Activated CD4-positive, alpha-beta T cell treated with anti-CD3 and anti-CD28 coated beads for 36 hours (primary cell): ENCODE data around the gene PDE6D. TPM values are rescaled to one million over a fixed set of nuclear protein-coding genes. Genes with fewer than 3 reads are reported as not detected.

ENCODE experiments used
- ATAC-seq: fragments of 200-7000 bp; cut with Tn5 transposase; one replicate; pipeline ENCODE4 v1.10.0; 2021; ENCODE audit warnings: mild to moderate bottlenecking, moderate library complexity
- CTCF ChIA-PET: fragments of 350-600 bp; sonication (Branson Sonifier 250); formaldehyde crosslinking; loops from one replicate; lab custom pipeline; 2021; ENCODE audit warnings: antibody characterized with exemption; lab: Charles Lee
- POLR2A ChIA-PET: fragments of 350-600 bp; sonication (Branson Sonifier 250); formaldehyde crosslinking; loops from one replicate; lab custom pipeline; 2021; ENCODE audit warnings: antibody characterized with exemption, inconsistent platforms; lab: Charles Lee
- DNase-seq: peaks from one replicate; pipeline ENCODE4 v3.0.0-alpha.2; 2020
- H3K27ac Mint-ChIP-seq: one replicate; pipeline ENCODE4 v1.8.0; 2021; ENCODE audit warnings: mixed read lengths
- H3K27me3 Mint-ChIP-seq: one replicate; pipeline ENCODE4 v1.8.0; 2021; ENCODE audit warnings: mixed read lengths
- H3K36me3 Mint-ChIP-seq: one replicate; pipeline ENCODE4 v1.8.0; 2021; ENCODE audit warnings: low read depth, mixed read lengths
- H3K4me1 Mint-ChIP-seq: one replicate; pipeline ENCODE4 v1.8.0; 2021; ENCODE audit warnings: mixed read lengths
- H3K4me3 Mint-ChIP-seq: one replicate; pipeline ENCODE4 v1.8.0; 2021; ENCODE audit warnings: mild to moderate bottlenecking, moderate library complexity, mixed read lengths
- H3K9me3 Mint-ChIP-seq: one replicate; pipeline ENCODE4 v1.8.0; 2021; ENCODE audit warnings: low read depth, mixed read lengths
- intact Hi-C, 2 experiments: fragments of 100-400 bp; cut with DNase I in 1 of 2; cut with micrococcal nuclease in 1 of 2; formaldehyde crosslinking; loops; one replicate each; pipeline versions ENCODE4 v1.14.2 to v1.15.1; 2022 to 2024; cut with DNase I, micrococcal nuclease
- total RNA-seq, 2 experiments: library from RNA; stranded (reverse); gene quantifications; one replicate each; pipeline ENCODE4 v1.2.3, GENCODE V29; 2021

The PDE6D gene
- total RNA-seq, 2 experiments from 2014 or later: 28.0 to 31.1 TPM

GRCh38 chr2:231795525-231796327 is 14.6 kb upstream of the PDE6D start:
- H3K27ac Mint-ChIP-seq: peak overlapping the region; percentile 31
- peaks cover 4% of the 10 kb centered on the region for H3K4me1 Mint-ChIP-seq
- no peak overlapping the region for H3K4me3 Mint-ChIP-seq
- ChIA-PET POLR2A (interaction anchor here (0.6 kb wide), 2 partner anchors 141 to 237 kb away, joined by 3 to 7 read pairs; no protein-coding TSS in a partner anchor), CTCF (interaction anchor here (0.6 to 1.5 kb wide), 6 partner anchors 9 to 55 kb away, joined by 3 to 9 read pairs (median 4); partner anchors contain the start of gene COPS7B)
- peaks cover 57% of the 10 kb centered on the region for H3K36me3 Mint-ChIP-seq
- no peaks in the 10 kb centered on the region for H3K27me3 Mint-ChIP-seq
- DNase-seq (no peak), ATAC-seq (no peak)
- no peaks in the 10 kb centered on the region for H3K9me3 Mint-ChIP-seq
- intact Hi-C loops: no loop called here

GRCh38 chr2:231794383-231794782 is 13.3 kb upstream of the PDE6D start:
- DNase-seq: no peak
- intact Hi-C loops: no loop called here
- ATAC-seq: no peak
- CTCF ChIA-PET: interaction anchor here (1.2 kb wide), 1 partner anchor 10 kb away, joined by 3 read pairs; no protein-coding TSS in a partner anchor
- H3K27ac Mint-ChIP-seq: no peak overlapping the region
- H3K4me1 Mint-ChIP-seq: peaks cover 8% of the 10 kb centered on the region
- no peak overlapping the region for H3K4me3 Mint-ChIP-seq
- H3K27me3 Mint-ChIP-seq: no peaks in the 10 kb centered on the region
- H3K9me3 Mint-ChIP-seq: no peaks in the 10 kb centered on the region
- POLR2A ChIA-PET: interaction anchor here (0.7 kb wide), 1 partner anchor 737 kb away, joined by 4 read pairs; no protein-coding TSS in a partner anchor
- peaks cover 56% of the 10 kb centered on the region for H3K36me3 Mint-ChIP-seq

DNA sequence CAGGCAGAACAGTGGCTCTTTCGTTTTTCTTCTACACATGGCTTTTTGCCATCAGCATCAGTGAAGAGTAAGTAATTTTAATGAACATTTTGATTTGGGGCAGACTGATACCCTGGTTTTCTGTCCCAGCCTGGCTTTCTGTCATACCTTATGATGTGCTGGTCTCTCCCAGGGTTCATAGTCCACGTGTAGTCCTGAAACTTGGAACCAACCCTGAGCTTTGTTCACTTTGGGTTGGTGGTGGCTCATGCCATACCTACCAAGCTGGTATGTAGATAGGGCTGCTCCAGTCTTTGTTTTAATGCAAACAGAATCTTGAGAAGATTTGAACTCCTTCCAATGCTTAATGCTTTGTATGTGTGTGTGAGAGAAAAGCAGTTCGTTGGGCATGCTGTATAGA is 10.0 kb upstream of the PDE6D start:
- no peaks in the 10 kb centered on the region for H3K9me3 Mint-ChIP-seq
- H3K27ac Mint-ChIP-seq: no peak overlapping the region
- H3K36me3 Mint-ChIP-seq: peaks cover 36% of the 10 kb centered on the region
- ChIA-PET CTCF (interaction anchor here (1.2 to 2.3 kb wide), 2 partner anchors 9 to 12 kb away, joined by 3 to 10 read pairs; no protein-coding TSS in a partner anchor), POLR2A (no interaction called here)
- no peak for DNase-seq
- ATAC-seq: no peak
- no peaks in the 10 kb centered on the region for H3K27me3 Mint-ChIP-seq
- no peak overlapping the region for H3K4me3 Mint-ChIP-seq
- intact Hi-C loops: no loop called here
- H3K4me1 Mint-ChIP-seq: peaks cover 30% of the 10 kb centered on the region

DNA sequence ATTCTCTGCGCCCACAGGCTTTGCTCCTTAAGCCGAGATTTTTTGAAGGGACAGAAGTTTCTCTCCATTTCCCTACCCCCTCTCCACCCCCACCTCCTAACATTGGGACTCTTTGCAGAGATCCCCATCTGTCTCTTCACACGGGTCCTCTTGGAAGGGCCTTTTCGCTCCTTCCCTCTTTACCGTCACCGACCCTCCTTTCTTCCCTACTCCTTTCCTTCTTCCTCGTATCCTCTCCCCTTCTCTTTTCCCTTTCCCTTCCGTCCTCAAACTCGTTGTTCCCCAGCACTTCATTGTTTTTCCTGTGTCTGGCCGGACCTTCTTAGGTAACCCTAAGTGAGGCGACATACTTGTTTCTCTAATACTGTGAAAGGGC is 5.8 kb upstream of the PDE6D start:
- Mint-ChIP-seq H3K9me3 (no peaks in the 10 kb centered on the region), H3K36me3 (peaks cover 10% of the 10 kb centered on the region), H3K27ac (peak overlapping the region; percentile 89), H3K4me1 (peaks cover 65% of the 10 kb centered on the region), H3K27me3 (no peaks in the 10 kb centered on the region), H3K4me3 (peak overlapping the region; percentile 93)
- ChIA-PET POLR2A (no interaction called here), CTCF (interaction anchor here (0.6 kb wide), 1 partner anchor 80 kb away, joined by 4 read pairs; no protein-coding TSS in a partner anchor)
- DNase-seq (no peak), ATAC-seq (no peak)
- intact Hi-C loops: loop anchor here in 1 of 2 experiments (1.0 to 10.0 kb wide), 5 partner anchors 125 to 1298 kb away; partner anchors contain the start of gene DIS3L2

DNA sequence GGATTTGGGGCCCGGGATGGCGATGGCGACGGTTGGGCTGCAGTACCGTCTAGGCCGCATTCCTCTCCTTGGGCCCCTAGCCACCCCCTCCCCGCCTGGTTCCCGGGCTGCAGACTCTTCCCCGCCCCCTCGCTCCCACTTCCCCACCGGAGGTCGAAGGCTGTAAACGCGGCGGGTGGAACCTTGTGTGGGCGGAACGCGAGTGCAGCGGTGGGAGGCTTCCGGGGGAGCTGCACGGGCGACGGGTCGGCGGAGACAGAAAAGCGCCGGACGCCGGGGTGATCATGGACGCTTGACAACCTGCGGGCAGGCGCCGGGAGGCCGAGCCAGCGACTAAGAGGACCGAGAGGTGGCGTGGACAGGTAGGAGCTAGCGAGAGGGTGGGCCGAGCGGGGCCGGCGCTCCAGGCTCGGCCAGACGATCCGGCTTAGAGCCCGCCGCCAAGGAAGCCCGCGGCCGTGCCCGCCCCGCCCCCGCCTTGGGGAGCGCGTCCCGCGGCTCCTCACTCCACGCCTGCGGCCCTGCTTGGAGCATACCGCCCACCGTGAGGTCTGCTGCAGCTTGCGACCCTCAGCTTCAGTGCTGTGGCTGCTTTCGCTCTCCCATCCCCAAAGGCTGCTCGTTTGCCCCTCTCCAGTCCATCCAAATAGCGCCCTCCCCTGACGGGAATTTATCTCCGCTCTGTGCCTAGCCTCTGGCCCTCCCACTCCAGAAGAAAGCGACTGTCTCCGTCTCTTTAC is 5.3 kb upstream of the PDE6D start, which contains the start of gene COPS7B:
Gene COPS7B, plus strand, starts transcription at position 269 of the 740 bp plus-strand sequence. CDS start 2,126 bp downstream, outside the sequence.
- DNase-seq: peak; percentile 93
- Mint-ChIP-seq H3K4me3 (peak within 1 kb of the TSS; percentile 93), H3K4me1 (peaks cover 65% of the 10 kb centered on the region), H3K27ac (peak within 1 kb of the TSS; percentile 89), H3K27me3 (no peaks in the 10 kb centered on the region), H3K9me3 (no peaks in the 10 kb centered on the region), H3K36me3 (peaks cover 10% of the 10 kb centered on the region)
- POLR2A ChIA-PET: interaction anchor here (0.5 to 1.8 kb wide), 3 partner anchors 37 to 1169 kb away, joined by 3 to 4 read pairs (median 4); no protein-coding TSS in a partner anchor
- intact Hi-C loops: loop anchor here in 1 of 2 experiments (1.0 to 10.0 kb wide), 5 partner anchors 124 to 1298 kb away; partner anchors contain the start of gene DIS3L2
- peak; percentile 67 for ATAC-seq
- CTCF ChIA-PET: interaction anchor here (0.6 to 1.7 kb wide), 7 partner anchors 10 to 1099 kb away, joined by 3 to 9 read pairs (median 5); no protein-coding TSS in a partner anchor

GRCh38 chr2:231785822-231786176 is 4.7 kb upstream of the PDE6D start:
- CTCF ChIA-PET: interaction anchor here (0.6 to 1.7 kb wide), 6 partner anchors 11 to 1098 kb away, joined by 3 to 9 read pairs (median 6); no protein-coding TSS in a partner anchor
- no peaks in the 10 kb centered on the region for H3K9me3 Mint-ChIP-seq
- H3K4me3 Mint-ChIP-seq: peak overlapping the region; percentile 93
- H3K4me1 Mint-ChIP-seq: peaks cover 63% of the 10 kb centered on the region
- DNase-seq: no peak
- peak overlapping the region; percentile 87 for H3K27ac Mint-ChIP-seq
- H3K36me3 Mint-ChIP-seq: peaks cover 10% of the 10 kb centered on the region
- POLR2A ChIA-PET: interaction anchor here (0.5 to 1.8 kb wide), 2 partner anchors 37 to 72 kb away, joined by 4 read pairs; no protein-coding TSS in a partner anchor
- no peak for ATAC-seq
- H3K27me3 Mint-ChIP-seq: no peaks in the 10 kb centered on the region
- intact Hi-C loops: loop anchor here in 1 of 2 experiments (1.0 to 10.0 kb wide), 5 partner anchors 123 to 1299 kb away; partner anchors contain the start of gene DIS3L2

GRCh38 chr2:231785413-231785812 is 4.3 kb upstream of the PDE6D start:
- ChIA-PET CTCF (interaction anchor here (0.6 to 1.8 kb wide), 7 partner anchors 11 to 1098 kb away, joined by 3 to 9 read pairs (median 5); no protein-coding TSS in a partner anchor), POLR2A (interaction anchor here (1.8 kb wide), 1 partner anchor 71 kb away, joined by 4 read pairs; no protein-coding TSS in a partner anchor)
- no peak for ATAC-seq
- intact Hi-C loops: loop anchor here in 1 of 2 experiments (5.0 to 10.0 kb wide), 2 partner anchors 452 to 1299 kb away; no protein-coding TSS in a partner anchor
- no peaks in the 10 kb centered on the region for H3K27me3 Mint-ChIP-seq
- no peaks in the 10 kb centered on the region for H3K9me3 Mint-ChIP-seq
- peaks cover 10% of the 10 kb centered on the region for H3K36me3 Mint-ChIP-seq
- peak overlapping the region; percentile 93 for H3K4me3 Mint-ChIP-seq
- H3K4me1 Mint-ChIP-seq: peaks cover 63% of the 10 kb centered on the region
- peak overlapping the region; percentile 87 for H3K27ac Mint-ChIP-seq
- no peak for DNase-seq

DNA sequence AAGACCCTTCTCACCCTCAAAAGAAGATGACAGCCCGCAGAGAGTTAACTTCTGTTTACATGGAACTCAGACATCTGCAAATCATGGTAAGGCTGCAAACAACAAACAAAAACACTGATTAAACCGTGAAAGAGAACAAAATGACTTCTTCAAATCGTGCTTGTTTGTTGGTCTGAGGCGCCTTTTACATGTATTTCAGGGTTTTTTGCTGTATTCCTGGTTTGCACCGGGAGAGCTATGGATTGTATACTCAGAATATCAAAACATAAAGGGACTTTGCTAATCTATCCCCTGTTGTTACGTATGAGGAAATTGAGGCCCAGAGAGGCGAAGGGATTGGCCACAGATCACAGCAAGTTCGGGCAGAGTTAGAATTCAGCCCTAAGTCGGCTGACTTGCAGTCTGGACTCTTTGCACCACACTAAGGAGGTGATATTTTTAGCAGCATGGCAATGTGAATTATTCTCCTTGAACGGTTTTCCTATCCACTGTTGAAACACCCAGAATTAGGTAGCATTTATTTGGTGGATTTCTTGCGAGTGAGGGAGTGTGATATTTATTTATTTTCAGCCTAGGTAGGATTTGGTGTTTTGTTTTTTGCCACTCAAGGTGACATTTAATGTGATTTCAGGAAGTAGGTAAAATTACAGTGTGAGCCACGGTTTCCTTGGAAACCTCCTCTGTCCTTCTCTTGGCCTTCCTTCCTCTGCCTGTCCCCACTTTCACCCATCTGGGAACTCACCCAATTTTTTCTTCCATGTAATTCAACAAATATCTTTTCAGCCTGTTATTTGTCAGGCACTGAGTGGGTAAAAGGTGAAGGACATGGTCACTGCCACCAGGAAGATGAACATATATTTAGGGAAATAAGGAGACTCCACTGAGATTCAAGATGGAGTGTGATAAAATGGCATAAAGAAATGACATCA is 980 bp upstream of the PDE6D start:
- peak; percentile 7 for ATAC-seq
- Mint-ChIP-seq H3K4me3 (peak overlapping the region; percentile 83), H3K27me3 (no peaks in the 10 kb centered on the region), H3K27ac (peak overlapping the region; percentile 92), H3K4me1 (peaks cover 49% of the 10 kb centered on the region), H3K36me3 (peaks cover 2% of the 10 kb centered on the region), H3K9me3 (no peaks in the 10 kb centered on the region)
- ChIA-PET CTCF (interaction anchor here (1.3 kb wide), 1 partner anchor 105 kb away, joined by 3 read pairs; no protein-coding TSS in a partner anchor), POLR2A (no interaction called here)
- intact Hi-C loops: loop anchor here (1.0 to 10.0 kb wide), 17 partner anchors 75 to 1570 kb away; partner anchors contain the start of genes DGKD (in 1 of the 2), DIS3L2 (in 1 of the 2), EIF4E2 (in 1 of the 2) and GIGYF2 (in 1 of the 2)
- DNase-seq: peak; percentile 49

GRCh38 chr2:231780123-231780908 is 766 bp downstream of the PDE6D start:
- CTCF ChIA-PET: interaction anchor here (0.6 to 1.3 kb wide), 2 partner anchors 103 to 532 kb away, joined by 3 to 5 read pairs; no protein-coding TSS in a partner anchor
- ATAC-seq (peak; percentile 2), DNase-seq (peak; percentile 44)
- Mint-ChIP-seq H3K4me1 (peaks cover 38% of the 10 kb centered on the region), H3K36me3 (no peaks in the 10 kb centered on the region), H3K27ac (peak overlapping the region; percentile 31), H3K9me3 (no peaks in the 10 kb centered on the region), H3K27me3 (no peaks in the 10 kb centered on the region), H3K4me3 (peak overlapping the region; percentile 83)
- POLR2A ChIA-PET: interaction anchor here (1.0 to 1.1 kb wide), 2 partner anchors 63 to 72 kb away, joined by 3 read pairs; partner anchors contain the start of gene PTMA
- intact Hi-C loops: loop anchor here (2.0 to 10.0 kb wide), 7 partner anchors 74 to 1572 kb away; partner anchors contain the start of gene DGKD (in 1 of the 2)
